GM19043 (cell line): ENCODE data around the gene SGCD.
"Not testable (repeated sequence)": the region's sequence is repeated elsewhere in the genome, so short reads cannot be mapped to it uniquely, and the experiment has no call there.

Experiments
- ATAC-seq: cut with Tn5 transposase; IDR thresholded peaks from one replicate; pipeline ENCODE4 v1.9.1; 2021; ENCODE audit warnings: low read depth; ENCODE audit not compliant: unreplicated experiment

Gene SGCD

GRCh38 chr5:156617426-156617825, 290.5 kb downstream of the SGCD start:
- no peak for ATAC-seq

GRCh38 chr5:156618601-156619000, 291.6 kb downstream of the SGCD start:
- no peak for ATAC-seq

- ATAC-seq = no peak
These were observed 294.8 kb downstream of the SGCD start for GRCh38 chr5:156621719-156622118.

- no peak for ATAC-seq
These were observed 296.5 kb downstream of the SGCD start for GRCh38 chr5:156623381-156624040.

- ATAC-seq = no peak
These were observed 297.7 kb downstream of the SGCD start for GRCh38 chr5:156624686-156625085.

- no peak for ATAC-seq
These were observed 301.5 kb downstream of the SGCD start for GRCh38 chr5:156628421-156628820.

GRCh38 chr5:156631005-156631404, 304.0 kb downstream of the SGCD start:
- ATAC-seq = no peak

- no peak for ATAC-seq
These were observed 307.3 kb downstream of the SGCD start for GRCh38 chr5:156634301-156634700.

- no peak for ATAC-seq
These were observed 313.8 kb downstream of the SGCD start for GRCh38 chr5:156640691-156641241.

- ATAC-seq = no peak
These were observed 314.7 kb downstream of the SGCD start for GRCh38 chr5:156641686-156642085.

- no peak for ATAC-seq
These were observed 320.1 kb downstream of the SGCD start for GRCh38 chr5:156647034-156647451.

GRCh38 chr5:156654444-156654843, 327.5 kb downstream of the SGCD start:
- ATAC-seq = no peak

- ATAC-seq = no peak
These were observed 328.8 kb downstream of the SGCD start for GRCh38 chr5:156655732-156656131.

- not testable (repeated sequence) for ATAC-seq
These were observed 337.9 kb downstream of the SGCD start for GRCh38 chr5:156664832-156665231.

- not testable (repeated sequence) for ATAC-seq
These were observed 339.7 kb downstream of the SGCD start for GRCh38 chr5:156666686-156667085.

GRCh38 chr5:156667616-156668015, 340.7 kb downstream of the SGCD start:
- no peak for ATAC-seq

- ATAC-seq = no peak
These were observed 342.5 kb downstream of the SGCD start for GRCh38 chr5:156669416-156669815.

- ATAC-seq = no peak
These were observed 343.7 kb downstream of the SGCD start for GRCh38 chr5:156670615-156671014.

- no peak for ATAC-seq
These were observed 348.4 kb downstream of the SGCD start for GRCh38 chr5:156675395-156675794.

GRCh38 chr5:156677963-156678362, 351.0 kb downstream of the SGCD start:
- no peak for ATAC-seq

GRCh38 chr5:156678484-156678883, 351.5 kb downstream of the SGCD start:
- no peak for ATAC-seq

- ATAC-seq = no peak
These were observed 353.9 kb downstream of the SGCD start for GRCh38 chr5:156680831-156681230.

- ATAC-seq = no peak
These were observed 354.3 kb downstream of the SGCD start for GRCh38 chr5:156681265-156681664.
